HG02623 (cell line): ENCODE results near the gene PPP2R5C.
"Not testable (repeated sequence)": the region's sequence is repeated elsewhere in the genome, so short reads cannot be mapped to it uniquely, and the experiment has no call there.

Source experiments
- ATAC-seq: cut with Tn5 transposase; IDR thresholded peaks from one replicate; pipeline ENCODE4 v1.9.1; 2021; ENCODE audit warnings: moderate library complexity; ENCODE audit not compliant: unreplicated experiment

The PPP2R5C gene

DNA sequence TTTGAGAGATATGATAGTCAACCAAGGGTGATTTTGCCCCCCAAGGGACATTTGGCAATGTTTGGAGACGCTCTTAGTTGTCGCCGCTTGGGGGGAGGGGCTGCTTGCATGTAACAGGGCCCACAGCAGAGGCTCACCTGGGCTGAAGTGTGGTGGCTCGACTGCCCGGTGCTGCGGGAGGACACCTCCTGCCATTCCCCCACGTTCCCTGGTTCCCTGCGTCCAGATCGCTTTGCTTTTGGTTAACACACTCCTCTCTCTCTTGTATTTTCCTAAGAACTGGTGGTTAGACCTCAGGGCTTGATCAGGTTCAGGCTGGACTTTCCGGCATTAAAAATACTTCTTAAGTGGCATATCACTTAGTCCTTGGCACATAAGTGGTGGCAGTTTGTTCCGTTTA, 18.9 kb downstream of the PPP2R5C start:
- ATAC-seq = no peak

DNA sequence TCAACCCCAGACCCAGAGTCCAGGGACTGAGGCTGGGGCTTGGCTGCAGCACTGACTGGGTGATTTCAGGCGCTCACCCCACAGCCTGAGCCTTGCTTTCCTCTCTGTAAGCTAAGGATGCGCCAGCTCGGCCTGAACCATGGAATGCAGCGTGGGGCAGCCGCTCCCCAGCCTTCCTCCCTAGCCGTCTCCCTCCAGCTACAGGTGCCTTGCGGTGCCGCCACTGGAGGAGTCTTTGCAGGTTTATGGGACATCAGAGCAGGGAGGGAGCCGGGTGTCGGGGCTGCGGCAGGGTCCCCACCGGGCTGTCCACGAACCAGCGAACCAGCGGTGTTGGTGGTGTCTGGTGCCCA, 19.4 kb downstream of the PPP2R5C start:
- ATAC-seq = no peak

DNA sequence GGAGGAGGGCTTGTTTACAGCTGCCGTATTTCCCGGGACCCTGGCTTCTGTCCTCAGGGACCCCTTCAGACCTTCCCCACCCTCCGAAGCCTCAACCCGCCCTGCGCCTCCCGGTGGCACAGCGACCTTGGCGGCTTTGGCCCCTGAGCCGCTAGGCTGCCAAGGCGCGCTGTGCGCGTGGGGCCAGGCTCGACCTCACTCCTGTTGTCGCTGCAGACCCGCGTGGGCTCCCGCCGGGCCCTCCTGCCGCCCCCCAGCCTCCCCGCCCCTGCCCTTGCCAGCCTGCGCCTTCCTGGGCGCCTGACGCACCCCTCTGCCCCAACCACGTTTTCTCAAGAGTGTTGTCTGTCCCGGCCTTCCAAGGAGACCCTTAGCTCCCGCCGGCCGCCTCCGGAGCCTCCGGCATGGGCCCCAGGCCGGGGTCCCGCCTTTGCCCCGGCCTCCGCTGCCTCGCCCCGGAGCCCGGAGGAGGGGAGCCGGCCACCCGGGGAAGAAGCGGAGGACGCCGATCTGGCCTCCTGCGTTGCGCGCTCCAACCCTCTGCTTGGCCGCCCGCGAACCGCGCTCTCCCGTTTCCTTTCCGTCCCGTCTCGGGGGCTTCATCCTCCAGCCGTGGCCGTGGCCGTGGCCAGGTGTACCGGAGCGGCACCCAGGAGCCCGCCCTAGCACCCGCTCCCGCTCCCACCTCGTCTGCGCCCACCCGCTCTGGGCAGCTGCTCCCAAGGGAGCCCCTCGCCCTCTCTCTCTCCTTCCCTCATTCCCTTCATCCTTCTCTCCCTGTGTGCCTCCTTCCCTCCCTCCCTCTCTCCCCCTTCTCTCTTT, 19.9 kb downstream of the PPP2R5C start:
- no peak for ATAC-seq

GRCh38 chr14:101783260-101784016, 21.9 kb downstream of the PPP2R5C start:
- no peak for ATAC-seq

DNA sequence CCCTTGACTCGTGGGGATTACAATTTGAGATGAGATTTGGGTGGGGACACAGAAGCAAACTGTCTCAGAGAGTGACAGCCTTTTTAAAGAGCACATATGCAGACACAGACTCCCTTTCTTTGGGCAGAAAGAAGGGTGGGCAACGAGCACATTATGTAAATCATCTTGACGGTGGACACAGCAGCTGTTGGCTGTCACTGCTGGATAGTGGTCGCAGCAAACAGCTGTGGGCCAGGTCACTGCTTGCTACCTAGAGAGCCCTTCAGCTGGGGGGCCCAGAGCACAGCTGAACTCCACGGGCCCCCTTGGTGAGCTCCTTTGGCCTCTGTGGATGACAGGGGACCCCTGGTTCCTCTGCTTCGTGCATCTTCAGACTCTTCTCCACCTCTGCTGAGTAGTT, 23.1 kb downstream of the PPP2R5C start:
- ATAC-seq = no peak

DNA sequence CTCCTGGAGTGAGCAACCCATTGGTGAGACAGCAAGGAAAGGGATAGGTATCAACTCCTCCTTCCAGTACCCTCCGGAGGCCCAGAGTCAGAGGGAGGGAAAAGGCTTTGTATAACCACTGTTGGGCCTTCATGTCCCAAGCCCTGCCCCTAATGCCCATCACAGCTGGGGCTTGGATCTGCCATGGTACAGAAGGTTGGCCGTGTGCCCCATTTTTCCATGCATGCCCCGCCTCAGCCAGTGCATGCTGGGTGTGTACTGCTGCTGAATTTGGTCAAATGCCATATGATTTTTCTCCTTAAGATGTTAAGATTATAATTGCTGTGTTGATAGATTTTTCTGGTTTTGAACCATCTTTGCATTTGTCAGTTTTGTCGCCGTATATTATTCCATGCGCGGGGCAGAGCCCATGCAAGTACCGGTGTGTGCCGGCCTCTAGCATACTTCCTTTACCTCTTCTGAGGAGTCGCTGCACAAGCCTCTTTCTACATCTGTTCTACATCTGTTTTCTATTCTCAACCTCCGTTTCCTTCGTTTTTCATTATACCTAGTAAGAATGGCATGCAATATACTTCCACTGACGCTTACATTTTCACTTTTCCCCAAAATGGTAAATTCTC, 26.6 kb downstream of the PPP2R5C start:
- ATAC-seq = no peak

DNA sequence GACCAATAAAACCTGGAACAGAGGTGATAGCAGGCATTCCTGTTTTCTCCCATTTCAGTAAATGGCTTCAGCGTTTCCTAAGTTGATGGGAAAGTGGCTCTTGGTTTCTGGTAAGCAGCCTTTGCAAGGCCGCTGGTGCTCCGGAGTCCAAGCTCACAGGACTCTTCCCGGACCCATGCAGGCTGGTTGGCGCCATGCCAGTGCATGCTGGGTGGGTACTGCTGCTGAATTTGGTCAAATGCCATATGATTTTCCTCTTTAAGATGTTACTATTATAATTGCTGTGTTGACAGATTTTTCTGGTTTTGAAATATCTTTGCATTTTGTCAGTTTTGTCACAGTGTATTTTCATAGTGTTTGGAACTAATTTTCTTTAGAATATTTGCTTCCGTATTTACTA, 27.7 kb downstream of the PPP2R5C start:
- no peak for ATAC-seq

DNA sequence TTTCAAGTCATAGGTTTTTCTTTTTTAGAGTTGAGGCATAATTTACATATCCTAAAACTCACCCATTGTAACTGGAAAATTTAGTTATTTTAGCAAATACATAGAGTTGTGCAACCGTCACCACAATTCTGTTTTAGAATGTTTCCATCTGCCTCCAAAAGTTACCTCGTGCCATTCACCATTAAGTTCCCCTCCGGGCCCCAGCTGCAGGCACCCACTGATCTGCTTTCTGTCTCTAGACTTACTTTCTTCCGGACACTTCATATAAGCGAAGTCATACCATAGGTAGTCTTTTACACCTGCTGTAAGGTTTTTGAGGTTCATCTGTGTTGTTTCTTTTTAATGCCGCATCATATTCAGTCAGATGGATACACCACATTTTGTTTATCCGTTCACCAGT, 28.7 kb downstream of the PPP2R5C start:
- ATAC-seq = no peak

- ATAC-seq = no peak
These were observed 30.5 kb downstream of the PPP2R5C start for GRCh38 chr14:101791919-101792572.

- ATAC-seq = no peak
These were observed 34.5 kb downstream of the PPP2R5C start for GRCh38 chr14:101796016-101796415.

DNA sequence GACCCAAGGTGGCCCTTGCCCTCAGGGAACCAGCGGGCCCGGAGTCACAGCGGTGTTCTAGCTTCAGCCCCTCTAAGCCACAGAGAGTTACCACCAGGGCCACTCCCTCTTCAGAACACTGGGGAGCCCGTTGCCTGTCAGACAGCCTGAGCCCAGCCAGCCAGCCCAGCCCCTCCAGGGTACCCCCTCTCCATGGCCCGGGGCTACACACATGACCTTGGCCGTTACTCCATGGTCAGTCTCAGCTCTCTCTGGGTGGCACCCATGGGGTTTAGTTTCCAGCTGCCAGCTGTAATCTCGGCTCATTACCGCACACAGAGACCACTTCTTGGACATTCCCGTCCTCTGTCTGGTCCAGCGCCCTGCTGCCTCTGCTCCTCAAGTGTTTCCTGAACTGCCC, 35.0 kb downstream of the PPP2R5C start:
- ATAC-seq = no peak

DNA sequence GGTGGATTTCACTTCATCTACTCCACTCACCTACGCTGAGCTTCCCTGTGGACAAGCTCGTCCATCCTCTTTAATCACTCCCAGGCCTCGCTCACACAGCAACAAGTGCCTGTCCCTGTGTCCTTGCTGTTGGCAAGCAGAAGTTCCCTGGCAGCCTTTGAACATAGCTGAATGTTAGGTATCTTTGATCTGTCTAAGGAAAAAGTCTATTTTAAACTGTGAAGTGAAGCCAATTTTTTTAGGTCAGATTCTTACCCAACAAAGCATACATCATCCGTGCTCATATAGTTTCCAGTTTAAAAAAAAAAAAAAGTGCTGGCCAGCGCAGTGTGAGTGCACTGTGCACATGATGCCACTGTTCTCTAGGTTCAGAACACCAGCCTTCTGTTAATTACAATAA, 36.3 kb downstream of the PPP2R5C start:
- ATAC-seq = no peak

DNA sequence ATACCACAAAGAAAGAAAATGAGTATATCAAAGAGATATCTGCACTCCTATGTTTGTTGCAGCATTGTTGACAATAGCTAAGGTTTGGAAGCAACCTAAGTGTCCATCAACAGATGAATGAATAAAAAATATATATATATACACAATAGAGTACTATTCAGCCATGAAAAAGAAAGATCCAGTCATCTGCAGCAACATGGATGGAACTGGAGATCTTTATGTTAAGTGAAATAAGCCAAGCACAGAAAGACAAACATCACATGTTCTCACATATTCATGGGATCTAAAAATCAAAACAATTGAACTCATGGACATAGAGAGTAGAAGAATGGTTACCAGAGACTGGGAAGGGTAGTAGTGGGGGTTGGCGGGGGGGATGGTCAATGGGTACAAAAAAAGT, 42.9 kb downstream of the PPP2R5C start:
- not testable (repeated sequence) for ATAC-seq

GRCh38 chr14:101806252-101806651, 44.7 kb downstream of the PPP2R5C start:
- ATAC-seq = not testable (repeated sequence)

DNA sequence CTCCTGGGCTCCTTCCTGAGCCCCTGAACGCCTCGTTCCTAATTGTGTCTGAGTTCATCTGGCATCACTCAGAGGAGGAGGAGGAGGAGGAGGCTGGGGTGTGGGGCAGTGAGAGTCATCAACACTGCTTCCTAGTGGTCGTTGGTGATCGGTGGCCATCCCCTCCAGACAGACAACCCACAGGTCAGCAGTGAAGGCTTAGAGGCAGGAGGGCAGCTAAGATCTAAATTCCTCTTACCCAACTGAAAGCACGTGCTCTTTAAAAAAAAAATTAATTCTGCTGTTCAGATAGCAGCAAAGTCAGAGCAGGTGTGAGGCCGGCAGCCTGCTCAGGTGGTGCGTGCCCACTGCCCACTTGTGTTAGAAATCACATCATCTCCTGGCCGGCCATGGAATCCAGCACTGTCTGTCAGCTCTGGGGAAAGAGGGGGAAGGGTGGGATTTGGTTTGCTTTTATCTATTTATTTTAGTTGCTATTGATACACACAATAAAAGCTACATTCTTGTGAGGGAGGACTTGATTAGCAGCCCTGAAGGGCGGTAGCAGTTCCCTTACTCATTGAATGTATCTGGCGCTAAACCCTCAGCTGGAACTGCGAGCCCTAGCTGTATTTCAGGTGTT, 46.6 kb downstream of the PPP2R5C start:
- no peak for ATAC-seq

GRCh38 chr14:101808894-101809670, 47.6 kb downstream of the PPP2R5C start:
- ATAC-seq = no peak

DNA sequence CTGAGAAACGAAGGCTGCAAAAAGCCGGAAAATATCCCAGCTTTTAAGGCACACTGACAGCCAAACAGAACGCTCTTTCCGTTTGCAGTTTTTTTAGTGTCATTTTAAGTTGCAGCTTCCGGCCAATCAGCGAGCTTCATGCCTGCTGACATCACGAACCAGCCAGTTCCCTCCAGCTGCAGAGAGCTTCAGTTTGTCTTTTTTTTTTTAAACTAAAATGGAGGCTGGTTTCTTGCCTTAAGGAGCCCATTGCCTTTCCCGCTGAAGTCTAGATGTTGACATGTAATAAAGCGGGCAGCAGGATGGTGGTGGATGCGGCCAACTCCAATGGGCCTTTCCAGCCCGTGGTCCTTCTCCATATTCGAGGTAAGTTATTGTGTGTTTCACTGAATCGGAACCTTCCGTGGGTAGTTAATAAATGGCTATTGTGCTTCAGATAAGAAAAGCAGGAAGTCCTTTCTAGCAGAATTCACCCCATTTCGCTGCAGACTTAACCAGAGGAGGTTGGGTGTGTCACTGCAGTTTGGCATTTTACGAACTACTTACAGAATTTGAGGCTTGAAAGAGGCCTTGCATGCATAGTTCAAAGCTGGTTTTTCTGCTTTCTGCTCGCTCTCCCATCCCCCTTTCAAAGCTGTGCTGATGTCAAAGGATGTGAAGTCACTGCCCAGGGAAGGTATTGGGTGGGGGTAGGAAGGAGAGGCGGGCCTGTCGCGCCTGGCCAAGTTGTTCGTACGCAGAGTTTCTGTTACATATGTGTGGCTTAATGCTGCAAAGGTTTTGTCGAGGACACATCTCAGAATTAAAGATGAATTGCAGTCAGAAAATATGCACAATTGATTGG, 48.4 kb downstream of the PPP2R5C start:
- ATAC-seq = peak; percentile 78

GRCh38 chr14:101810897-101811621, 49.5 kb downstream of the PPP2R5C start:
- no peak for ATAC-seq

GRCh38 chr14:101812071-101812470, 50.6 kb downstream of the PPP2R5C start:
- ATAC-seq = no peak
